Left lung (tissue), 10 donors: Measurements from ENCODE around the gene PLA2G4D. TPM values are rescaled to one million over a fixed set of nuclear protein-coding genes. Genes with fewer than 3 reads are reported as not detected.

ENCODE experiments used
- ATAC-seq: fragments of 200-7000 bp; cut with Tn5 transposase; one replicate; pipeline ENCODE4 v1.9.1; 2020; ENCODE audit warnings: moderate library complexity
- DNase-seq, 4 donors: peaks; one replicate each; pipeline ENCODE4 v3.0.0-alpha.2; 2013 to 2020
- H3K27ac ChIP-seq, 2 donors: fragments of 200-600 bp; sonication (generic) in 1 of 2; one replicate each; pipeline versions ENCODE4 v1.5.0 to v1.8.0; 2020 to 2021
- H3K27me3 ChIP-seq, 2 donors: fragments of 200-600 bp; sonication (generic) in 1 of 2; one replicate each; pipeline versions ENCODE4 v1.5.0 to v1.8.0; 2020 to 2021
- H3K36me3 ChIP-seq, 2 donors: fragments of 200-600 bp; sonication (generic) in 1 of 2; one replicate each; pipeline versions ENCODE4 v1.5.0 to v1.8.0; 2020 to 2021
- H3K4me1 ChIP-seq, 2 donors: fragments of 200-600 bp; one replicate each; pipeline ENCODE4 v1.8.0; 2021
- H3K4me3 ChIP-seq, 2 donors: fragments of 200-600 bp; sonication (generic) in 1 of 2; one replicate each; pipeline versions ENCODE4 v1.5.0 to v1.8.0; 2020 to 2021; ENCODE audit warnings: mild to moderate bottlenecking in 1 of 2
- H3K9me3 ChIP-seq, 2 donors: fragments of 200-600 bp; sonication (generic) in 1 of 2; one replicate each; pipeline versions ENCODE4 v1.5.0 to v1.8.0; 2020 to 2021
- CTCF ChIP-seq, 2 donors: fragments of 200-600 bp; sonication (generic) in 1 of 2; IDR thresholded peaks; one replicate each; pipeline versions ENCODE4 v1.5.0 to v1.8.0; 2021; ENCODE audit warnings: antibody characterized with exemption in 2 of 2
- intact Hi-C, 2 donors: fragments of 100-400 bp; cut with DNase I; formaldehyde crosslinking; loops; one replicate each; pipeline versions ENCODE4 v1.11.2 to v1.14.2; 2022
- polyA plus RNA-seq, 6 donors: library from polyadenylated mRNA; unstranded; fragments of 120-200 nt; gene quantifications; one replicate each; pipeline ENCODE4 v1.2.1, GENCODE V29; 2013; ENCODE audit not compliant: insufficient read length in 6 of 6
- total RNA-seq, 2 donors: library from RNA; stranded (reverse); fragmentation: NEBNext Ultra II Directional; extraction: Animal tissue kit (Norgen Biotek cat#: 25700); gene quantifications; one replicate each; pipeline ENCODE4 v1.2.1, GENCODE V29; 2021
- donor health status: DM: no; HTN: yes; CAD: no.
- donor health status: DM: no; HTN: no; CAD: no.

PLA2G4D gene
- total and polyA plus RNA-seq, 8 donors, result 0.06 to 0.17 (median 0.13) TPM

GRCh38 chr15:42140383-42141070 is 46.2 kb upstream of the PLA2G4D start:
- TF ChIP-seq CTCF (IDR thresholded peaks at IDR 0.05), result no peak
- no peak for DNase-seq
- intact Hi-C loops, result no loop called here

GRCh38 chr15:42139596-42139995 is 45.2 kb upstream of the PLA2G4D start:
- Histone ChIP-seq H3K36me3 (peaks cover 0 to 5% of the 10 kb centered on the region in 2 donors), H3K4me1 (no peaks in the 10 kb centered on the region), H3K4me3 (no peak overlapping the region), H3K27ac (no peak overlapping the region), H3K9me3 (no peaks in the 10 kb centered on the region), H3K27me3 (no peaks in the 10 kb centered on the region)
- TF ChIP-seq CTCF (IDR thresholded peaks at IDR 0.05), result no peak
- ATAC-seq (peak; percentile 11), DNase-seq (no peak)
- intact Hi-C loops, result loop anchor here in 1 of 2 donors (5.0 kb wide), 2 partner anchors 72 to 147 kb away; no protein-coding TSS in a partner anchor

More at GRCh38 chr15:42140383-42141070, 46.2 kb upstream of the PLA2G4D start:
- Histone ChIP-seq H3K4me1 (no peaks in the 10 kb centered on the region), H3K27me3 (no peaks in the 10 kb centered on the region), H3K4me3 (no peak overlapping the region), H3K36me3 (peaks cover 0 to 5% of the 10 kb centered on the region in 2 donors), H3K27ac (no peak overlapping the region), H3K9me3 (no peaks in the 10 kb centered on the region)
- no peak for ATAC-seq

GRCh38 chr15:42138968-42139386 is 44.6 kb upstream of the PLA2G4D start:
- Histone ChIP-seq H3K9me3 (no peaks in the 10 kb centered on the region), H3K36me3 (peaks cover 0 to 5% of the 10 kb centered on the region in 2 donors), H3K4me1 (no peaks in the 10 kb centered on the region), H3K4me3 (no peak overlapping the region), H3K27ac (no peak overlapping the region), H3K27me3 (no peaks in the 10 kb centered on the region)
- intact Hi-C loops, result loop anchor here in 1 of 2 donors (5.0 kb wide), 2 partner anchors 72 to 147 kb away; no protein-coding TSS in a partner anchor
- ATAC-seq, result peak; percentile 39
- peak in 1 of 4 donors; percentile 5 for DNase-seq
- no peak for TF ChIP-seq CTCF (IDR thresholded peaks at IDR 0.05)

- Histone ChIP-seq H3K36me3 (peaks cover 0 to 5% of the 10 kb centered on the region in 2 donors), H3K27ac (no peak overlapping the region), H3K4me3 (no peak overlapping the region), H3K4me1 (no peaks in the 10 kb centered on the region), H3K9me3 (no peaks in the 10 kb centered on the region), H3K27me3 (no peaks in the 10 kb centered on the region)
- ATAC-seq, result peak; percentile 2
- intact Hi-C loops, result loop anchor here in 1 of 2 donors (5.0 kb wide), 2 partner anchors 71 to 146 kb away; no protein-coding TSS in a partner anchor
- TF ChIP-seq CTCF (IDR thresholded peaks at IDR 0.05), result no peak
- peak in 1 of 4 donors; percentile 10 for DNase-seq
Measured at GRCh38 chr15:42138411-42138810, 44.0 kb upstream of the PLA2G4D start.

- peak in 1 of 4 donors; percentile 47 for DNase-seq
- TF ChIP-seq CTCF (IDR thresholded peaks at IDR 0.05), result peak; percentile 37 to 42
- peak; percentile 49 for ATAC-seq
Measured at GRCh38 chr15:42137461-42138261, 43.3 kb upstream of the PLA2G4D start.

More at GRCh38 chr15:42137461-42138261, 43.3 kb upstream of the PLA2G4D start:
- Histone ChIP-seq H3K27me3 (no peaks in the 10 kb centered on the region), H3K36me3 (peaks cover 0 to 5% of the 10 kb centered on the region in 2 donors), H3K4me1 (no peaks in the 10 kb centered on the region), H3K9me3 (no peaks in the 10 kb centered on the region), H3K4me3 (no peak overlapping the region), H3K27ac (no peak overlapping the region)
- intact Hi-C loops, result loop anchor here in 1 of 2 donors (5.0 kb wide), 2 partner anchors 70 to 145 kb away; no protein-coding TSS in a partner anchor
